Superior temporal gyrus (tissue), 1 donor: Measurements from ENCODE around the gene PSMD2.

Experiments used
- DNase-seq: peaks from one replicate; pipeline ENCODE4 v3.0.0-alpha.2; 2016; ENCODE audit errors: extremely low spot score

Gene PSMD2

GRCh38 chr3:184357248-184358123, 58.4 kb downstream of the PSMD2 start:
- DNase-seq: no peak

- DNase-seq: no peak
These were observed 59.2 kb downstream of the PSMD2 start for GRCh38 chr3:184358124-184358767.
